Measurements from ENCODE around the gene FFAR3.

DNA sequence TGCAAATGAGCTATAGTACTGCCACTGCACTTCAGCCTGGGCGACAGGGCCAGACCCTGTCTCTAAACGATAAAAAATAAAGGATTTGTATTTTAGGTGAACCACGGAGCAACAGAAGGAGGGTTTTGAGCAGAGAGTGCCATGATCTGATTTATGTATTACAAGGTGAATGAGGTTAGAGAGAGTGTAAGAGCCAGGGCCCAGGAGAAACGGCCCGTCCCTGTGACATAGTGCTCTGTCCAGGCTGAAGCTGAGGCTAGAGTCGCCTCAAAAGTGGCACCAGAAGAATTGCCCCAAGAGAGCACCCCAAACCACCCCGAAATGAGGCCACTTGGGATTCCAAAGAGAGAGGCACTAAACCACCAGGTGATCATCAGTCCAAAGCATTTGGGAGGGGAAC, 49.4 kb upstream of the FFAR3 start:
- TF ChIP-seq, protein P1, sequence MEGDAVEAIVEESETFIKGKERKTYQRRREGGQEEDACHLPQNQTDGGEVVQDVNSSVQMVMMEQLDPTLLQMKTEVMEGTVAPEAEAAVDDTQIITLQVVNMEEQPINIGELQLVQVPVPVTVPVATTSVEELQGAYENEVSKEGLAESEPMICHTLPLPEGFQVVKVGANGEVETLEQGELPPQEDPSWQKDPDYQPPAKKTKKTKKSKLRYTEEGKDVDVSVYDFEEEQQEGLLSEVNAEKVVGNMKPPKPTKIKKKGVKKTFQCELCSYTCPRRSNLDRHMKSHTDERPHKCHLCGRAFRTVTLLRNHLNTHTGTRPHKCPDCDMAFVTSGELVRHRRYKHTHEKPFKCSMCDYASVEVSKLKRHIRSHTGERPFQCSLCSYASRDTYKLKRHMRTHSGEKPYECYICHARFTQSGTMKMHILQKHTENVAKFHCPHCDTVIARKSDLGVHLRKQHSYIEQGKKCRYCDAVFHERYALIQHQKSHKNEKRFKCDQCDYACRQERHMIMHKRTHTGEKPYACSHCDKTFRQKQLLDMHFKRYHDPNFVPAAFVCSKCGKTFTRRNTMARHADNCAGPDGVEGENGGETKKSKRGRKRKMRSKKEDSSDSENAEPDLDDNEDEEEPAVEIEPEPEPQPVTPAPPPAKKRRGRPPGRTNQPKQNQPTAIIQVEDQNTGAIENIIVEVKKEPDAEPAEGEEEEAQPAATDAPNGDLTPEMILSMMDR (IDR thresholded peaks at IDR 0.05; ENCODE audit: low read length) = no peak
- no peak for TF ChIP-seq EZH2phosphoT487 (IDR thresholded peaks at IDR 0.05; ENCODE audit: low read length)

Measured in MM.1S (cell line).